CD14-positive monocyte (primary cell): ENCODE results near the gene ITSN1. TPM values are rescaled to one million over a fixed set of nuclear protein-coding genes. Genes with fewer than 3 reads are reported as not detected.

Source experiments
- DNase-seq, 3 donors: peaks; one replicate each; pipeline ENCODE4 v3.0.0-alpha.2; 2011 to 2022
- H2AFZ ChIP-seq: 2 replicates; pipeline ENCODE4 v1.6.0; 2012; ENCODE audit warnings: mild to moderate bottlenecking, low read depth, low read length, inconsistent platforms; ENCODE audit not compliant: insufficient read depth, poor library complexity, severe bottlenecking
- H3K27ac ChIP-seq, 2 donors: 1 replicate in 1 of 2; 2 replicates in 1 of 2; pipeline ENCODE4 v1.5.1; 2012 to 2013; ENCODE audit warnings: low read length in 2 of 2, control low read depth in 1 of 2, inconsistent platforms in 1 of 2, low read depth in 1 of 2, mild to moderate bottlenecking in 1 of 2
- H3K27me3 ChIP-seq, 2 donors: one replicate each; pipeline versions ENCODE4 v1.6.0 to v1.6.1; 2011 to 2013; ENCODE audit warnings: low read length in 2 of 2; ENCODE audit not compliant: control insufficient read depth in 2 of 2, insufficient read depth in 2 of 2
- H3K36me3 ChIP-seq, 2 donors: replicated peaks in 1 of 2; 1 replicate in 1 of 2; 2 replicates in 1 of 2; pipeline versions ENCODE4 v1.5.1 to v1.6.1; 2012 to 2013; ENCODE audit warnings: low read length in 2 of 2, control low read depth in 1 of 2, inconsistent platforms in 1 of 2, mild to moderate bottlenecking in 1 of 2; ENCODE audit not compliant: insufficient read depth in 2 of 2, control insufficient read depth in 1 of 2
- H3K4me1 ChIP-seq, 2 donors: 1 replicate in 1 of 2; 2 replicates in 1 of 2; pipeline versions ENCODE4 v1.5.1 to v1.6.1; 2012 to 2013; ENCODE audit warnings: low read length in 2 of 2, control low read depth in 1 of 2, inconsistent platforms in 1 of 2, mild to moderate bottlenecking in 1 of 2, moderate library complexity in 1 of 2; ENCODE audit not compliant: insufficient read depth in 2 of 2, control insufficient read depth in 1 of 2
- H3K4me2 ChIP-seq: replicated peaks from 2 replicates; pipeline ENCODE3; 2012; ENCODE audit warnings: low read length, moderate library complexity, mild to moderate bottlenecking; ENCODE audit not compliant: poor library complexity, severe bottlenecking; ENCODE audit errors: extremely low read depth
- H3K4me3 ChIP-seq, 3 experiments: fragments of 200-600 bp in 1 of 3; sonication (generic) in 1 of 3; replicated peaks in 1 of 3; 1 replicate in 2 of 3; 2 replicates in 1 of 3; pipeline ENCODE4 v1.5.1; 2011 to 2013; ENCODE audit warnings: low read length in 3 of 3, mild to moderate bottlenecking in 3 of 3, control low read depth in 2 of 3, low read depth in 2 of 3, inconsistent platforms in 1 of 3, moderate library complexity in 1 of 3
- H3K79me2 ChIP-seq: 2 replicates; pipeline ENCODE4 v1.6.0; 2012; ENCODE audit warnings: mild to moderate bottlenecking, control low read depth, inconsistent platforms, low read length, moderate library complexity; ENCODE audit not compliant: insufficient read depth
- H3K9ac ChIP-seq: 2 replicates; pipeline ENCODE4 v1.6.0; 2017; ENCODE audit warnings: low read length, mild to moderate bottlenecking; ENCODE audit not compliant: insufficient read depth, poor library complexity, severe bottlenecking
- H3K9me3 ChIP-seq, 2 donors: replicated peaks in 1 of 2; 1 replicate in 1 of 2; 2 replicates in 1 of 2; pipeline versions ENCODE4 v1.5.1 to v1.6.1; 2012 to 2013; ENCODE audit warnings: low read length in 2 of 2, control low read depth in 1 of 2; ENCODE audit not compliant: control insufficient read depth in 1 of 2, insufficient read depth in 1 of 2
- H4K20me1 ChIP-seq: 2 replicates; pipeline ENCODE4 v1.6.0; 2012; ENCODE audit warnings: mild to moderate bottlenecking, low read length, control low read depth, moderate library complexity; ENCODE audit not compliant: insufficient read depth
- H3K27ac Mint-ChIP-seq, 7 donors: one replicate each; pipeline ENCODE4 v1.8.0; 2020; ENCODE audit warnings: mild to moderate bottlenecking in 7 of 7, mixed read lengths in 7 of 7, moderate library complexity in 6 of 7, inconsistent platforms in 2 of 7
- H3K27me3 Mint-ChIP-seq, 3 donors: one replicate each; pipeline ENCODE4 v1.8.0; 2021 to 2022; ENCODE audit warnings: low read depth in 3 of 3, mild to moderate bottlenecking in 3 of 3, mixed read lengths in 3 of 3, moderate library complexity in 3 of 3, inconsistent platforms in 1 of 3
- H3K36me3 Mint-ChIP-seq, 2 donors: one replicate each; pipeline ENCODE4 v1.8.0; 2020; ENCODE audit warnings: mixed read lengths in 2 of 2, inconsistent platforms in 1 of 2, mild to moderate bottlenecking in 1 of 2
- H3K4me1 Mint-ChIP-seq: one replicate; pipeline ENCODE4 v1.8.0; 2020; ENCODE audit warnings: mild to moderate bottlenecking, mixed read lengths
- H3K4me3 Mint-ChIP-seq, 2 donors: one replicate each; pipeline ENCODE4 v1.8.0; 2020; ENCODE audit warnings: mild to moderate bottlenecking in 2 of 2, mixed read lengths in 2 of 2, moderate library complexity in 1 of 2
- H3K9me3 Mint-ChIP-seq, 7 donors: one replicate each; pipeline ENCODE4 v1.8.0; 2020 to 2022; ENCODE audit warnings: mixed read lengths in 7 of 7, mild to moderate bottlenecking in 6 of 7, moderate library complexity in 6 of 7, inconsistent platforms in 2 of 7
- WGBS: methylation state at CpG from one replicate; pipeline ENCODE4 v1.1.5; 2013; ENCODE audit warnings: missing lambda C conversion rate; ENCODE audit not compliant: insufficient coverage; 5-methylcytosine and 5-hydroxymethylcytosine counted together
- intact Hi-C, 2 donors: fragments of 100-400 bp; cut with micrococcal nuclease; formaldehyde crosslinking; loops; one replicate each; pipeline versions ENCODE4 v1.15.0 to v1.15.1; 2023
- polyA plus RNA-seq, 3 donors: library from polyadenylated mRNA; depleted of rRNA in 1 of 3; unstranded in 2 of 3; stranded (reverse) in 1 of 3; fragments of 300-500 nt in 2 of 3; fragments of >200 nt in 1 of 3; fragmentation: Illumina TruSeq in 2 of 3; gene quantifications; 1 replicate in 2 of 3; 2 replicates in 1 of 3; pipeline ENCODE4 v1.2.3, GENCODE V29; 2012 to 2021
- TF ChIP-seq, protein P1 (sequence below): fragments of 200-600 bp; IDR thresholded peaks from one replicate; pipeline ENCODE4 v1.8.0; 2022; ENCODE audit warnings: antibody characterized with exemption, mild to moderate bottlenecking

ITSN1 gene
- polyA plus RNA-seq, 3 donors = 4.7 to 10.3 (median 5.1) TPM

- H3K27ac ChIP-seq = no peak overlapping the region
- no peak overlapping the region for H3K4me3 ChIP-seq
- H3K9me3 ChIP-seq = no peaks in the 10 kb centered on the region
- H2AFZ ChIP-seq = no peak overlapping the region
- DNase-seq = no peak
- Mint-ChIP-seq H3K27me3 (peaks cover 0 to 2% (median 2%) of the 10 kb centered on the region in 3 donors), H3K27ac (peak overlapping the region in 1 of 7 donors; percentile 39), H3K4me1 (peaks cover 26% of the 10 kb centered on the region), H3K9me3 (no peaks in the 10 kb centered on the region), H3K4me3 (no peak overlapping the region), H3K36me3 (no peaks in the 10 kb centered on the region)
- H4K20me1 ChIP-seq = no peaks in the 10 kb centered on the region
- TF ChIP-seq, protein P1, sequence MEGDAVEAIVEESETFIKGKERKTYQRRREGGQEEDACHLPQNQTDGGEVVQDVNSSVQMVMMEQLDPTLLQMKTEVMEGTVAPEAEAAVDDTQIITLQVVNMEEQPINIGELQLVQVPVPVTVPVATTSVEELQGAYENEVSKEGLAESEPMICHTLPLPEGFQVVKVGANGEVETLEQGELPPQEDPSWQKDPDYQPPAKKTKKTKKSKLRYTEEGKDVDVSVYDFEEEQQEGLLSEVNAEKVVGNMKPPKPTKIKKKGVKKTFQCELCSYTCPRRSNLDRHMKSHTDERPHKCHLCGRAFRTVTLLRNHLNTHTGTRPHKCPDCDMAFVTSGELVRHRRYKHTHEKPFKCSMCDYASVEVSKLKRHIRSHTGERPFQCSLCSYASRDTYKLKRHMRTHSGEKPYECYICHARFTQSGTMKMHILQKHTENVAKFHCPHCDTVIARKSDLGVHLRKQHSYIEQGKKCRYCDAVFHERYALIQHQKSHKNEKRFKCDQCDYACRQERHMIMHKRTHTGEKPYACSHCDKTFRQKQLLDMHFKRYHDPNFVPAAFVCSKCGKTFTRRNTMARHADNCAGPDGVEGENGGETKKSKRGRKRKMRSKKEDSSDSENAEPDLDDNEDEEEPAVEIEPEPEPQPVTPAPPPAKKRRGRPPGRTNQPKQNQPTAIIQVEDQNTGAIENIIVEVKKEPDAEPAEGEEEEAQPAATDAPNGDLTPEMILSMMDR = no peak
- H3K4me2 ChIP-seq = no peak overlapping the region
- H3K79me2 ChIP-seq = no peaks in the 10 kb centered on the region
- no peaks in the 10 kb centered on the region for H3K36me3 ChIP-seq
- no CpG with 5 or more reads among the region's 3 CpGs for WGBS
- H3K27me3 ChIP-seq = no peaks in the 10 kb centered on the region
- H3K4me1 ChIP-seq = peaks cover 0 to 5% of the 10 kb centered on the region in 2 donors
- H3K9ac ChIP-seq = no peak overlapping the region
- intact Hi-C loops = no loop called here
These were observed 44.1 kb downstream of the ITSN1 start for GRCh38 chr21:33686386-33686785.

DNA sequence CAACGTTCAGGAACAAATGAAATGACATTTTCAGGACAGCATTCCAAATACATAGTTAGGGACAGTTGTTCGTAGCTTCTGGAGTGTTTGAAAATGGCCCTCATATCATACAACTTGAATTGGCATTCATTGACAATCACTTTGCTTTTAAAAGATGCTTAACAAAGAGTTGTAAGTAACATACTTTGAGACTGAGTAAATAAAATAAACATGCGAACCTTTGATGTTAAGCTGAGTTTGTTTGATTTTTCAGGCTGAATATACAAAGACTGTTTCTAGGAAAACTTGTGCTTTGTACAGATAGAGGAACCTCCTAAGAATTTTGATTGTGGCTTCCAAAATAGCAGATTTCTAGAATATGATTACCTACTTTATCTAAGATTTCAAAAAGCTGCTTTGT is 45.3 kb downstream of the ITSN1 start:
- TF ChIP-seq, protein P1 = no peak
- H3K36me3 Mint-ChIP-seq = no peaks in the 10 kb centered on the region
- WGBS = no CpG with 5 or more reads among the region's 3 CpGs
- H3K27me3 Mint-ChIP-seq = peaks cover 0 to 2% (median 0%) of the 10 kb centered on the region in 3 donors
- H3K9ac ChIP-seq = no peak overlapping the region
- no peaks in the 10 kb centered on the region for H3K9me3 Mint-ChIP-seq
- no peak overlapping the region for H3K27ac Mint-ChIP-seq
- peaks cover 0 to 5% of the 10 kb centered on the region in 2 donors for H3K4me1 ChIP-seq
- no peak overlapping the region for H2AFZ ChIP-seq
- H3K4me3 Mint-ChIP-seq = no peak overlapping the region
- no peaks in the 10 kb centered on the region for H3K9me3 ChIP-seq
- no peaks in the 10 kb centered on the region for H3K36me3 ChIP-seq
- intact Hi-C loops = no loop called here
- peaks cover 5% of the 10 kb centered on the region for H4K20me1 ChIP-seq
- H3K27me3 ChIP-seq = no peaks in the 10 kb centered on the region
- DNase-seq = no peak
- H3K27ac ChIP-seq = no peak overlapping the region
- H3K4me2 ChIP-seq = no peak overlapping the region
- H3K4me3 ChIP-seq = no peak overlapping the region
- peaks cover 26% of the 10 kb centered on the region for H3K4me1 Mint-ChIP-seq
- no peaks in the 10 kb centered on the region for H3K79me2 ChIP-seq
